D341Med (cell line): ENCODE results near the gene HLX.

Experiments
- DNase-seq: peaks from one replicate; pipeline ENCODE4 v3.0.0; 2012; ENCODE audit warnings: low spot score

The HLX gene

DNA sequence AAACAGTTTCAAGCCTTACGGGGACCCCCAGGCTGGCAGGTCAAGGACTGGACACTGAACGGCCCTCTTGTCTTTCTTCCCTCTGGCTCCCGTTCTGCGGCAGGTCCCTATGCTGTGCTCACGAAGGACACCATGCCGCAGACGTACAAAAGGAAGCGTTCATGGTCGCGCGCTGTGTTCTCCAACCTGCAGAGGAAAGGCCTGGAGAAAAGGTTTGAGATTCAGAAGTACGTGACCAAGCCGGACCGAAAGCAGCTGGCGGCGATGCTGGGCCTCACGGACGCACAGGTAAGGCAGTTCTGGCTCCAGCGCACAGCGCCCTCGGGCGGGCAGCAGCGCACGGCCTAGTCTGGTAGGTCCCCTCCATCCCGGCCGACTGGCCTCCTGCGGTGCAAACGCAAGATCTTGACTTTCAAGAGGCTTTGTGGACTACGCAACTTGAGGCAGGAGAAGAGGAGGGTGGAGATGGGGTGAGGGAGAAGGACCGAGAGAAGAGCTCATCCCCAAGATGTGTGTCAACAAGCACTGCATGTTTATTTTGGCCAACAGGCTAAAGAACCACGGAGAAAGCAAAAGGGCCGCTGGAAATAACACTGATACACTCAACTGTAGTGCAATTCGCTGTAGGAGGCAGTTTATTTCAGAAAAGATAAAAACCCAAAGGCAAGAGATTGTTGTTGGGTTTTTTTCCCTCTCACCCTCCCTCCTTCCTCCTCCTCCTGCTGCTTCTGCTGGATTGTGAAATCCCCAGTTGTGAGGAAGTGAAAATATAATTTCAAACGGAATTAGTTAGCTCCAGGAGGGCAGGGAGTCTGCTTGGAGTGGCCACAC lies 3.0 kb downstream of the HLX start:
- peak; percentile 70 for DNase-seq

DNA sequence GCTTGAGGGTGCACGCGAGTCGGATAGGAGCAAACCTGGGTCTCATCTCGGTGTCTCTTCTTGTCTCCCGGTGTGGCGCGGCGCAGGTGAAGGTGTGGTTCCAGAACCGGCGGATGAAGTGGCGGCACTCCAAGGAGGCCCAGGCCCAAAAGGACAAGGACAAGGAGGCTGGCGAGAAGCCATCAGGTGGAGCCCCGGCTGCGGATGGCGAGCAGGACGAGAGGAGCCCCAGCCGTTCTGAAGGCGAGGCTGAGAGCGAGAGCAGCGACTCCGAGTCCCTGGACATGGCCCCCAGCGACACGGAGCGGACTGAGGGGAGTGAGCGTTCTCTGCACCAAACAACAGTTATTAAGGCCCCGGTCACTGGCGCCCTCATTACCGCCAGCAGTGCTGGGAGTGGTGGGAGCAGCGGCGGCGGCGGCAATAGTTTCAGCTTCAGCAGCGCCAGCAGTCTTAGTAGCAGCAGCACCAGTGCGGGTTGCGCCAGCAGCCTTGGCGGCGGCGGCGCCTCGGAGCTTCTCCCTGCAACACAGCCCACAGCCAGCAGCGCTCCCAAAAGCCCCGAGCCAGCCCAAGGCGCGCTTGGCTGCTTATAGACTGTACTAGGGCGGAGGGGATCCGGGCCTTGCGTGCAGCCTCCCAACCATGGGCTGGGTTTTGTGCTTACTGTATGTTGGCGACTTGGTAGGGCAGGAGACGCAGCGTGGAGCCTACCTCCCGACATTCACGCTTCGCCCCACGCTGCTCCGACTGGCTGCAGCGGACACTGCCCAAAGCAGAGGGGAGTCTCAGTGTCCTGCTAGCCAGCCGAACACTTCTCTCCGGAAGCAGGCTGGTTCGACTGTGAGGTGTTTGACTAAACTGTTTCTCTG lies 5.1 kb downstream of the HLX start:
- DNase-seq, result peak; percentile 72

DNA sequence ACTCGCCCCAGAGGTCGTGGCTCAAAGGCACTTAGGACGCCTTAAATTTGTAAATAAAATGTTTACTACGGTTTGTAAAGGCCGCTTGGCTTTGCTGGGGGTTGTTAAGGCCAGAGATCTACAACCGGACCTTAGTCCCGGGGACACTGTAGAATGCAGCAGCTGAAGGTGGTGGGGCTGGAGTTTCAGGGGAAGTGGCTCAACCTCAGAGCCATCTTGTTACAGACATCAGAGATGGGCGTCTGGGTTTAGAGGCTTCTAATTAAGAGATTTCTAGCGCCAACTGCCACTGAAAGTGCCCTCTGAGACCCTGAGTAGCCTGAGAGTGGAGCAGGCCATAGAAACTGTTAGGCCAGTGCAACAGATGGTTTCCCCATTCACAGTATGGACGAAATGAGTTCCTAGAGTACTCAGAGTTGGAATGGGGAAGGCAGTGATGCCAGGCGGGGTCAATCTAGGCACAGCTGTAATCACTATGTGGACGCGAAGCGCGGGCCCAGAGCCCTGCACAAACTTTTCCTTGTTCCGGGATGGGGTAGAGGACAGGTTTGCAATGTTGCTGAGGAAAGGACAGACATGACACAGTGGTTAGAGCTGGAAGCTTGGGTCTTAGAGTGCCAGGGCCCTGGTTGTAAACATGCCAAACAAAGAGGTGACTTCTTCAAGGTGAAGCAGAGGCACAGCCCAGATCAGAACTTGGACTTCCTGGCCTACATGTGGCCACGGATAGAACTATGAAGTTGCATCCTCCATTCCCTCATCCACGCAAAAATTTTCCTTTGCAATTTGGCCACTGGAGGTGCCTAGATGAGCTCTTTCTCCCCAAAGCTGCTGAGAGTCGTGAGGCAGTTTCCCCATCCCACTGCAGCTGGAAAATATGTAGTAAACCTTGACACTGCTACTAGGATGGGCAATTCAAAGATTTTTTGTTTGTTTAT lies 6.0 kb downstream of the HLX start:
- DNase-seq, result no peak

DNA sequence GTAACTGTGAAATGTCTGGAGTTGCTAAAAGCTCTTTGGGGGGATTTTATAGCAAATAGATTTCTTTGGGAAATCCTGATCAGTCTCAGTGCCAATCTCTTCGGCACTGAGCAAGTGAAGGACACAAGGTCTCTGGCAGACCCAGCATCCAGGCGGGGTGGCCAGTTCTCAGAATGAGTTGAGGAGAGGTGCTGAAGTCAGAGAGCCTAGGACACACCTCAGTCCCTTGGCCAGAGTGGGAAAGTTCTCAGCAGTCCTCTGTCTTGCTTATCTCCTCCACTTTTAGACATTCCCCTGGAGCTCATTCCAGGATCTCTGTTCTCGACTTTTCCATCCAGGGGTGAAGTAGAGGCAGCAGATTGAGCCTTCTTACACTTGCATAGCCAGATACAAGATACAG lies 6.7 kb downstream of the HLX start:
- no peak for DNase-seq

DNA sequence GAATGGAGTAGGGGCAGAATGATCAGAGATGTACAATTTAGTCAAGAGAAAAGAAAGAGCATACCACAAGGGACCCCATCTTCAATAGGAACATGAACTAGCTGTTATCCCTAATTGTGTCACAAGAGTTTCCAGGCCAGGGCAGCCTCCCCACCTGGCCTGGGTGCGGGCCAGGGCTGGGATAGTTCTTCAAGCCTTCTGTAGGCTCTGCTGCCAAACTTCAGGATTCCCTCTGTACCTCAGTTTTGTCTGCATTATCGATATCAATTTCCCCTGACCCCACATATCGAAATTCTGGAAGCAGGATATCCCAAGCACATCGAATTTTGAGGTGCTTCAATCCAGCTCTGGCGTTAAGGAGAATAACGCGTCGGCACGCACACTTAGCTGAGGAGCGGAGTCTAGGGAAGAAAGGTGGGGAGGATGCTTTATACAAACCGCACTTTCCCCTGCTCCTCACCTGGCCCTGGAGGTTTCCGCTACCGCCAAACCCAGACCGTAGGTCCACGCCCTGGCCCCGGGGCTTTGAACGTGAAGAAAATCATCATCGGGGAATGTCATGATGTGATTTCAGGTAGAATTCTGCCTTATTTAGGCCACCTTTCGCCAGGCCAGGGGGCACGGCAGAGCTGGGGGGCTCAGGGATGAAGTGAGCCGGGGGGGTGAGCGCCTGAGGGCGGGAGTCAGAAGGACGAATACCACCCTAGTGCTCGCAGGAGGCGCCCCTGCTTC lies 7.4 kb downstream of the HLX start:
- DNase-seq, result no peak

DNA sequence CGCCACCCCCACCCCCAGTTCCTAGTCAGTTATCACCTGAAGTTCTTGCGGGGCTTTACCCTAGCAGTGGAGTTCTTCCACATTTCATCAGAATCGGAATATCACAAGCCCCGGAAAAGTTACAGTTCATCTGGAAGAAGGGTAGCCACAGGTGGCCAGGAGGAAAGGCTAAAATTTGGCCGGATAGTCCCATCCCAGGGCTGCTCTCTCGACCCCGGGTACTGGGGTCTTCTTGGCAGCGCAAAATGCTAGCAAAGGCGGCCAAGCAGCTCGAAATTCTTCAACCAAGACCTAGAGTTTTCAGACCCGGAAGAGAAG lies 7.9 kb downstream of the HLX start:
- DNase-seq, result no peak

DNA sequence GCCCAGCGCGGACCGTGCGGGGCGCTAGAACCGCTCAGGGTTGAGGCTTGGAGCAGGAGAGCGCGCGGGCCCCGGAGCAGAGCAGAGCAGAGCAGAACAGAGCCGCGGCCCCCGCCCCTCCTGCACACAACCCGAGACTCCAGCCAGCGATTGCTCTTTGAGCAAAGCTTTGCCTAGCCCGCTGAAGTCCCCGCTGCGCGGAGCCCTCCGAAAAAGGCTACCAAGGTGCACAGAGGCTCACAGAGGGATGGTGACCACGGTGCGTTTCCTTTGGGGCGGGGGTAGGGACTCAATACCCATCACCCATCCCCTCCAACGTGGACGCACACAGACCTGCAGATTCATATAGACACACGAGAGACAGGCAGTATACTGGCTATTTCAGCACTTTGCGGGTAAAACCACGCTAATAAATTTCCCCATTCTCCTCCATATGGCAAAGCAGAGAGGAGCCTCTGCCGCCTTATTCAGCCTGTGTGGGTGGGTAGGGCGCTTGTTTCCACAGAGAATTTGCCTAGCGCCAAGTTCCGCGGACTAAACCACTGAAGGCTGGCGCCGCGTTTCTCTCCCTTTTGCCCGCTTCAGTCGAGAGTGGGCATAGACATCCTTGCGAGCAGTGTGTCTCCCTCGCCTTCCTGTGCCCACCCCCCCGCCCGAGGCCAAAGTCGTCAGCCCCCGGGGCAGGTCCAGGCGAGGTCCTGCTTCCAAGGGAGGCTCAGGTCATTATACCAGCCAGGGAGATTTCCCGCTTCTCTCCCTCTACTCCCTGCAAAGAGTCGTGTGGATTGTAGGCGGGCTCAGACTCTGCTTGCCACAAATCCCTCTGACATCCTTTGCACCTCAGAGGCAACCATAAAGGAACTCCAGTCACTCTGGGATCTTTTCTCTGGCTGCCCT lies 8.5 kb downstream of the HLX start:
- DNase-seq, result no peak

DNA sequence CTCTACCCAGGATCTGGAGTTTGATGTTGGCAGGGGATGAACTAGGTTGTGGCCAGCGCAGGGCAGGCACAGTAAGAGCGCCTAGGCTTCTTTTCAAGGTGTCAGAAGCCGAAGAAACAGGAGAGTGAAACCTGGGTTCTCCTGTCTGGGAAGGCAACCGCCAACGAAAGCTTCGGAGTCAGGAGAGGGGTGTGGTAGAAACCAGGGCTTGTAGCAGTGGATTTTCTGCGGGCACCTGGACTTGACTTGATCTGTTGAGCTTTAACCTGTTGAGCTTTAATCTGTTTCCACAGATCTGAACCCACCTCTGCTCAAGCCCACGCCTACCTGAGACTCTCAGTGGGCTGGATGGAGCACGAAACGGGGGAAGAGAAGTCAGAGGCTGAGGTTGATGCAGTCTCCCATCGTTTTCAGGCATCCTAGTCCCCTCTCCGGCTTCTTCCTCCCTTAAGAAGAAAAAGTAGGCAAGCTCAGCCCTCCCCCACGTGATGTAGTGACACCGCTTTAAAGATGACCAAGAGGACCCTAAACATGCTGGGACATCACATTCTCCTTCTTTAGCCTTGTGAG lies 9.3 kb downstream of the HLX start:
- DNase-seq, result no peak

DNA sequence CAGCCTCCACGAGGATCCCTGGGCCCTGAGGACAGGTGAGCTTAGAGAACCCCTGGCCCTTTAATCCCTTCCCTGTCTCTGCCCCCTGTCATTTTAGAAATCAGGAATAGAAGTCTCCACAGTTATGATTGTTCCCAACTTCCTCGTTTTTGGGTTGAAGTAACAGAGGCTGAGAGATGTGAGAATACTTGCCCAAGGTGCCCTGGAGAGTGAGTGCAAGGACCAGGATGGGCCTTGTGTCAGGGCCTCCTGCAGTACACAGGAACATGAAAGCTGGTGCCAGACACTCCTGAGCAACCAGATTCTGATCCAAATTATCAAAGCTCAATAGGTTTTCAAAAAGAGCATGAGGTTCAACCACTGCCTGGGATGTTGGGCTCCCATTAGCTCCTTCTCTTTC lies 10.1 kb downstream of the HLX start:
- DNase-seq, result no peak

DNA sequence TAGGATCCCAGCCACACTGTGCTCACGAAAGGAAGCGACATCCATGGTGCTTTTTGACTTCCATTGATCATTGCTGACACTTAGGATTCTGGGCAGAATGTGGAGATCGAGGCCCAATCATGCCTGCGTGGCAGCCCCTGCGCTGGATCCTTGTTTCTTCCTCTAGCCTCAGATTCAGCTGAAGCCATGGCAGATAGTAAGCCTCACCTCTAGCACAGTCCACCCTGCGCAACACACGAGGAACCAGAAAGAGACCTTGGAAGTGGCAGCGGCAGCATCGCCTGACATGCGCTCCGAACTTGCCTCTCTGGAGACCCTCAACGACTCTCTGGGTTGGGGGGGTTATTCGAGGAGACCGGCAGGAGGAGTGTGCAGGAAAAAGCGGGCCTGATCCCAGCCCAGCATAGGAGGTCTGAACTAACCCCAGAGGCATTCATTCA lies 10.6 kb downstream of the HLX start:
- DNase-seq, result no peak

DNA sequence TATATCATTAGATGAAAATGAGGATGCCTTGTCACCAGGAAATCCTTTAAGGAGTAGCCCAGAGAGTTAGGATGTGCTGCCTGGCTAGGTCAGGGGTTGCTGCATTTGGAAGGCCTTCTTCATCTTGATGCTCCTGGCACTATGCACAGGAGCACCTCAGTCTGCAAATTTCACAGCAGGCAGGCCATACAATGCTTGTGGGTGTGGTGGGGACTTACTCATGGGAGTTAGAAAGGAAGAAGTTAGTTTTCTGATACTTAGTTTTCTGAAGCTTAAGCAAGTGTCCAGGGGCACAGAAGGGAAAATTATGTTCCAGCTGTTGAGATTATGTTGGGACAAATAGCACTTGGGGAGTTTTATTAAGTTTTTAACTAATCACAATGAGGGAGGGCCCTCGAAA lies 11.4 kb downstream of the HLX start:
- DNase-seq, result no peak

DNA sequence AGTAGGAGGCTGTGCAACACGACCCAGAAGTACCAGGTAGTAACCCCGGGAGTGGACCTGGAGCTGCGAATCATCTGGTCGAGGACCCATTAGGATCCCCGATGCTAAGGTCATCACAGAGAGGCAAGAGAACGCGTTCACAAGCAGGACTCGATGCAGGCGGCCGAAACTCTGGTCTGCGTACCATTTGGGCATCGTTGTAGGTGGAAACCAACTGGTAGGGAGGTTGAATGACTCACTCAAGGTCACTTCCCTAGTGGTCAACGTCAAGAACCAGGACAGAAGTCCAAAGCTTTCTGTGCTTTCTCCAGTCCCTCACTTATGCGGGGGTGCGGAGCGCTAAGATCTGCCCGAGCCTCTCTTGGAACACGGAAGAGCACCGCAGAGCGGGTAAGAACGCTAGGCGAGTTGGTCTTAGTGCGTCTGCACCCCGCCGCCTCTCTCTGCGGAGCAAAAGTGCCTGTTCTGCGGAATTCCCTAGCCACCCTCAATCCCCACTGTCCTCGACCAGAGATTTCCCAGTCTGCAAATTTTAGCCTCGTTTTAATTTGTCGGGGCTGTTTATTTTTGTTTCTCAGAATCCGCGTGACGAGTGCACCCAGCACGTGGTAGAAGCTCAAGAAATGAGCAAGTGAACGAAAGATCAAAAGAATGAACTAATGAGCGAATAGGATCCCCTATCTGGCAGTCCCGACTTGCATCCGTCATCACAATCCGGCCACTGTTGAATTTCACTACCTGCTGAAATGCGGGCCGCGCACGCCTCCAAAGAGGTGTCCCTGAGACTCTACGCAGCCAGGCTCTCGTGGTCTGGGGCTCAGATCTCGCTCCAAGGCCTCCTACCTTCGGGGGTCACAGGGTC lies 12.2 kb downstream of the HLX start:
- DNase-seq, result no peak

DNA sequence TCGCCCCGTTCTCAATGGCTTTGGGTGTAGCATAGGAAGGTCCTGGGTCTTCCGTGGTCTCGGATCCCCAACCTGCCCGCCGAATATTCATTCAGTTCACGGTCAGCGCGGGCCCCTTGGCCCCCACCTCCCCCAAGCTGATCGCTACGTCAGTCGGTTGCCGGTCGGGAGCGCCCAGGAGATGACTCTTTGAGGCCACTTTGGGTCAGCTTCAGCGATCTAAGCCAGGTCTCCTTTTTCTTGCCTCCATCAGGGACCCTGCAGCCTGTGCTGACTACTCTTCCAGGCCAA lies 12.8 kb downstream of the HLX start:
- no peak for DNase-seq

DNA sequence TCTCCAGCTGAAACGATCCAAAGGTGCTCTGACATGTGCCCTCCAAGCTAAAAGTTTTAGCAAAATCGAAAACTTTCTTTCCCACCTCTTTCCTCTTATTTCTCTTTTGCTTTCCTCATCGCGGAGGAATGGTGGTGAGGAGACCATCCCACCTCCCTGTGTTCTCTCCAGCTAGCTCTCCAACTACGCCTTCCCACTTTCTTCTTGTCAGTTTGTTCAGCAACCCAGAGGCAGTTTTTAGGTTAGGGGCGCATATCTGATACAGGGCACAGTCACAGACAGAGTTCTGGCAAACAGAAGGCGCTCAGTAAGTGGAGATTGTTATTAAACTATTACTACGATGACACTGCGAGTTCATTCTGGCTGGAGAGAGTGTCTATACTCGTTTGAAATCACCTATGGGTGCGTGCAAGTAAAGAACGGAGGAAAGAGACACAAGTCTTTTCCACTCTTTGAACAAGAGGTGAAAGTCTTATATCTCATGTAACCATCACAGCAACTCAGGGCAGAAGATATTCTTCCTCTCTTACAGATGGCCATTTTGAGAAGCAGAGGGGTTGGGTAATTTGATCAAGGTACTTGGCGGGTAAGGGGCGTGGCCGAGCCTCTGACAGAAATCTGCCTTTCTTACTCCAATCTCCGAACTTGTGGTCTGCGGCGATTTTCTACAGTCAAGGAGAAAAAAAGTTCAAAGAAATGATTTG lies 13.9 kb downstream of the HLX start:
- DNase-seq, result no peak

DNA sequence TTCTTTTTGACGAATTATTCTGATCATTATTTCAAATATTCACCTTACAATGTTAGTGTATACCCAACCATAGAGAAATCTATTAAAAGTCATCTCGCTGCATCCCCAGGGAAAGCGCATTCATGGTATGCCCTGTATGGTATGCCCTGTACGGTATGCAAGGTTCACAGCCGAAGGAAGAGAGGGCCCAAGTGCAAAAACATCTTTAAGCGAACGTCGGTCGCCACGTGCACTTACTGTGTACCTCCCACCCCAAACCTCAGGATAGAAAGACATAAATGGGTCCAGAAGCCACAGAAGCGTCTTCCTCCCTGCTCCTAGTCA lies 14.4 kb downstream of the HLX start:
- DNase-seq, result no peak

DNA sequence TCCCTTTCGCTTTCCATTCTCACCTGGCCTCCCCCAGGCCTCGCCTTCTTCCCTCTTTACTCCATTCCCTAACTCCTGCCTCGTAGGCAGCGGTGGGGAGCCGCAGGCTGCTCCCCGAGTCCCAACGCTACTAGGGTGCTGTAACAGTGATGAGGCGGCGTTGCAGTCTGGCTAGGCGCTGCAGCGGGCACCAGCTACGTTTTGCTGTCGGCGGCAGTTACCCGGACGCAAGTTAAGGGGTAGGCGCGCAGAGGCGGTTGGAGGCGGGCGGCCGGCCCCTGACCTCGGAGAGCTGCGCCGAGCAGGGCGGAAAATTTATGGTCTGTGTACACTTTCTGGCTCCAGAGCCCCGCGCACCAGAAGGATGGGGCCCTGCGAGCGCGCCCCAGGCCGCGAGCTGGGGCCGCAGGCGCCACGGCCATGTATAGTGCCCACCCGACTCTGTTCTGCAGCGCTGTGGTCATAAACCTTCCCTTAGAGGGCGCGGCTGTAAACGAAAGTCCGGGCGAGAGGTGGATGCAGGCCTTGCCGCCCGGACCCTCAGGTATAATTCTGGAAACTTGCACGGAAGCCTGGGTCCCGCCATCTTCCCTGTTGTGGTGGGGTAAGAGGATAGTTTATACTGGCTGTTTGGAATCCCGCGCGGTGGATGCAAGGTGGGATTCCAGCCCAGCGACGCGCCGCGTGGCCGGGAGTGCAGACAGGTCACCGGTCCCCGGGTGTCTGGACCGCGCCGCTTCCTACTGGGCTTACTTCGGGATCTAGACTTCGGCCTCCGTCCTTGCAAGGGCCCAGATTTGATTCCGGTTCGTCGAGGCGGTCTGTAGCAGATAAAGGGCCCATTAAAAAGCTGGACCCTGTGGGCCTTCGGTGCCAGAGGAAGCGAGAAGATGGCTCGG lies 15.0 kb downstream of the HLX start:
- peak; percentile 30 for DNase-seq

DNA sequence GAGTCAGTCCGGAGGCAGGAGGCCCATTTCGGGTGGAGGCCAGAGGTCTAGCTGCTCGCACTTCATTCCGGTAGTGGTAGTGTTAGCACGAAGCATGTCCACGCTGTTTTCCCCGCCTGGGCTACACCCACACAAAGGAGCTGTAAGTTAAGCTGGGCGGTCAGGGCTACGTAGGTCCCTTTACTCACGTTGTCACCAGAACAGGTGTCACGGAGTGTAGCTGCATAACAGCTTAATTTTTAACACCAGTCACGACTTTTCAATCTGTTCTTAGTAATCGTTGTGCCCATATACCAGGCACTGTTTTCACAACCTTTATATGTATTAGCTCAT lies 15.6 kb downstream of the HLX start:
- peak; percentile 18 for DNase-seq

DNA sequence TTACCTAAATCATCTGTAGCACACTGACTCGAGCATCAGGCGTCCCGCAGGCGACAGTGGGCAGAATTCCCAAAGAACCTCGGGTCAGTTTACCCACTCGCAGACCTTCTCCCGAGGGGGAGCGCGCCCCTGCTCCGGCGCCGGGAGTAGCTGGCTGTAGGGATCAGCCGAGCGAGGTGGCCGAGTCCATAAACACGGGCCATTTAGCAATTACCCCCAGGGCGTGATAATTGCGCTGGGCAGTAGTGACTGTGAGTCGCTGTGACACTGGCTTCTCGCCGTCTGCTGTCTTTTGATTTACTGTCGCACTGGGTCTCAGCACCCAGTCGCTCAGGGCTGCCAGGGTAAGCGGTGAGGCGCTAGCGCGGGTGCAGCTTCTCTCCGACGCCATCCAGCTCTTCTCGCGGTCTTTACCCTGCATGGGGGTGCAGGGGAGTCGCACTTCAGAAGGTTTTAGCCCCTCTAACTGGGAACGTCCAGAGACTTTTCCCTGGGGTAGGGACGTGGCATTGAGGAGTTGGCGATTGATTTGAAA lies 16.2 kb downstream of the HLX start:
- DNase-seq, result peak; percentile 23
